HepG2 (cell line): ENCODE results near the gene FAT1. TPM values are rescaled to one million over a fixed set of nuclear protein-coding genes. Genes with fewer than 3 reads are reported as not detected.

ENCODE experiments used
- AHDC1 ChIP-seq: sonication (generic); formaldehyde crosslinking; IDR thresholded peaks from 2 replicates; pipeline ENCODE4 v1.5.1; 2020; ENCODE audit warnings: mild to moderate bottlenecking, missing genetic modification reagents, borderline replicate concordance
- AKAP8 ChIP-seq: sonication (generic); formaldehyde crosslinking; IDR thresholded peaks from 2 replicates; pipeline ENCODE4 v1.5.1; 2020; ENCODE audit warnings: mild to moderate bottlenecking, missing genetic modification reagents
- ASH2L ChIP-seq: fragments of 300-600, 200-600 bp; sonication (generic); IDR thresholded peaks from 2 replicates; pipeline ENCODE4 v1.7.0; 2017; ENCODE audit warnings: low read depth, mild to moderate bottlenecking, moderate library complexity, mixed read lengths, low read length; ENCODE audit not compliant: insufficient read length
- FOXK2 ChIP-seq: fragments of 450-650 bp; IDR thresholded peaks from 2 replicates; pipeline ENCODE4 v1.6.1; 2016
- FOXO1 ChIP-seq: sonication (generic); formaldehyde crosslinking; IDR thresholded peaks from 2 replicates; pipeline ENCODE4 v1.4.0; 2020; ENCODE audit warnings: missing genetic modification reagents
- HOXD1 ChIP-seq: sonication (generic); formaldehyde crosslinking; IDR thresholded peaks from 2 replicates; pipeline ENCODE4 v1.5.0; 2020; ENCODE audit warnings: missing genetic modification reagents
- MAX ChIP-seq: IDR thresholded peaks from 2 replicates; pipeline ENCODE4 v1.6.1; 2012; ENCODE audit warnings: inconsistent platforms
- MEF2D ChIP-seq: sonication (generic); formaldehyde crosslinking; IDR thresholded peaks from 2 replicates; pipeline ENCODE4 v1.5.1; 2020; ENCODE audit warnings: mild to moderate bottlenecking, missing genetic modification reagents
- PHF8 ChIP-seq: sonication (generic); formaldehyde crosslinking; IDR thresholded peaks from 2 replicates; pipeline ENCODE4 v1.5.0; 2020; ENCODE audit warnings: missing genetic modification reagents
- RBM22 ChIP-seq: fragments of 200-400 bp; formaldehyde crosslinking; optimal IDR thresholded peaks from 2 replicates; pipeline ENCODE3; 2017; ENCODE audit warnings: mild to moderate bottlenecking, low read length, moderate library complexity
- REST ChIP-seq, 2 experiments: IDR thresholded peaks; 2 replicates each; pipeline ENCODE4 v1.6.1; 2011 to 2012; ENCODE audit warnings: low read length in 2 of 2, borderline replicate concordance in 1 of 2, low read depth in 1 of 2, mild to moderate bottlenecking in 1 of 2, moderate library complexity in 1 of 2
- SRF ChIP-seq: IDR thresholded peaks from 2 replicates; pipeline ENCODE4 v1.6.1; 2011; ENCODE audit warnings: mild to moderate bottlenecking, low read depth, low read length, moderate library complexity
- TBL1XR1 ChIP-seq: fragments of 150-350 bp; IDR thresholded peaks from 2 replicates; pipeline ENCODE4 v1.6.1; 2014; ENCODE audit warnings: borderline replicate concordance, low read length; ENCODE audit not compliant: partially characterized antibody
- THRA ChIP-seq: sonication (generic); formaldehyde crosslinking; IDR thresholded peaks from 2 replicates; pipeline ENCODE4 v1.4.0; 2020; ENCODE audit warnings: missing genetic modification reagents, borderline replicate concordance
- ZNF10 ChIP-seq: sonication (generic); formaldehyde crosslinking; IDR thresholded peaks from 2 replicates; pipeline ENCODE4 v1.4.0; 2020; ENCODE audit warnings: mild to moderate bottlenecking, low read depth, missing genetic modification reagents, borderline replicate concordance
- ZNF556 ChIP-seq: sonication (generic); formaldehyde crosslinking; IDR thresholded peaks from 2 replicates; pipeline ENCODE4 v1.4.0; 2020; ENCODE audit warnings: mild to moderate bottlenecking, missing genetic modification reagents, borderline replicate concordance
- ZNF772 ChIP-seq: sonication (generic); formaldehyde crosslinking; IDR thresholded peaks from 2 replicates; pipeline ENCODE4 v1.5.0; 2020; ENCODE audit warnings: mild to moderate bottlenecking, missing genetic modification reagents
- ZNF83 ChIP-seq: sonication (generic); formaldehyde crosslinking; IDR thresholded peaks from 2 replicates; pipeline ENCODE4 v1.4.0; 2020; ENCODE audit warnings: missing genetic modification reagents, mild to moderate bottlenecking, borderline replicate concordance
- ZSCAN9 ChIP-seq: IDR thresholded peaks from 2 replicates; pipeline ENCODE4 v1.6.1; 2016; ENCODE audit warnings: borderline replicate concordance
- polyA plus RNA-seq, 8 experiments: library from polyadenylated mRNA; depleted of rRNA in 3 of 8; stranded (reverse) in 7 of 8; unstranded in 1 of 8; fragments of >200 nt; fragmentation: Illumina TruSeq in 4 of 8; extraction: Trizol in 4 of 8; gene quantifications; 2 replicates each; pipeline versions ENCODE4 v1.2.1 to v1.2.3, GENCODE V29; 2011 to 2016; ENCODE audit warnings: low read depth in 4 of 8, missing spikeins in 1 of 8, mixed read lengths in 1 of 8; ENCODE audit not compliant: insufficient read depth in 1 of 8
- total RNA-seq, 5 experiments: library from RNA; depleted of rRNA; stranded (reverse); fragments of >200 nt; fragmentation: Illumina TruSeq; extraction: Trizol; gene quantifications; 2 replicates each; pipeline ENCODE4 v1.2.3, GENCODE V29; 2016; ENCODE audit warnings: low read depth in 1 of 5

The FAT1 gene
- total and polyA plus RNA-seq, 2 of the 13 experiments (the other 11 are each of a cell fraction or from before 2014, with no cell fraction given) = 185 to 216 TPM

- TF ChIP-seq THRA (no peak), AHDC1 (CRISPR knock-in tag) (peak; percentile 91), MEF2D (CRISPR knock-in tag) (0 out of 2 replicates have a peak, but pooled peaks have one; percentile 21), HOXD1 (CRISPR knock-in tag) (no peak), ZNF772 (CRISPR knock-in tag) (no peak), PHF8 (CRISPR knock-in tag) (no peak), MAX (peak; percentile 64; the same call in 1 of the 2 replicates), RBM22 (no peak), ZNF10 (no peak), SRF (0 out of 2 replicates have a peak, but pooled peaks have one; percentile 15), FOXO1 (peak; percentile 58; the same call in 1 of the 2 replicates), TBL1XR1 (no peak), ASH2L (peak; percentile 25), FOXK2 (no peak), ZNF556 (CRISPR knock-in tag) (no peak), REST (IDR thresholded peaks at IDR 0.05; ENCODE audit: borderline replicate concordance in 1 of 2, low read depth in 1 of 2, low read length in 2 of 2) (no peak), ZNF83 (CRISPR knock-in tag) (no peak), ZSCAN9 (CRISPR knock-in tag) (no peak), AKAP8 (no peak)
Measured at GRCh38 chr4:186728631-186729271, 5.1 kb upstream of the FAT1 start (continued).
